Lower lobe of right lung (tissue), 2 donors: ENCODE results near the gene PRKAR1B. TPM values are rescaled to one million over a fixed set of nuclear protein-coding genes. Genes with fewer than 3 reads are reported as not detected.

Experiments
- ATAC-seq, 2 donors: fragments of 200-7000 bp; cut with Tn5 transposase; one replicate each; pipeline ENCODE4 v1.9.1; 2020 to 2022; ENCODE audit warnings: mild to moderate bottlenecking in 2 of 2, moderate library complexity in 2 of 2
- DNase-seq: peaks from one replicate; pipeline ENCODE4 v3.0.0-alpha.2; 2020
- H3K27ac ChIP-seq: fragments of 200-600 bp; one replicate; pipeline ENCODE4 v1.8.0; 2022
- H3K27me3 ChIP-seq: fragments of 200-600 bp; one replicate; pipeline ENCODE4 v1.8.0; 2022; ENCODE audit warnings: low read depth
- H3K36me3 ChIP-seq: fragments of 200-600 bp; one replicate; pipeline ENCODE4 v1.8.0; 2022; ENCODE audit warnings: mild to moderate bottlenecking
- H3K4me1 ChIP-seq: fragments of 200-600 bp; one replicate; pipeline ENCODE4 v1.8.0; 2022
- H3K4me3 ChIP-seq: fragments of 200-600 bp; one replicate; pipeline ENCODE4 v1.8.0; 2022; ENCODE audit warnings: mild to moderate bottlenecking
- H3K9me3 ChIP-seq: fragments of 200-600 bp; one replicate; pipeline ENCODE4 v1.8.0; 2022
- intact Hi-C: fragments of 100-400 bp; cut with DNase I; formaldehyde crosslinking; loops from one replicate; pipeline ENCODE4 v1.11.0; 2022
- total RNA-seq: library from RNA; stranded (reverse); fragmentation: NEBNext Ultra II Directional; extraction: Animal tissue kit (Norgen Biotek cat#: 25700); gene quantifications from one replicate; pipeline ENCODE4 v1.2.1, GENCODE V29; 2021
- TF ChIP-seq, protein P1 (sequence below): fragments of 200-600 bp; IDR thresholded peaks from one replicate; pipeline ENCODE4 v1.8.0; 2022; ENCODE audit warnings: antibody characterized with exemption, mild to moderate bottlenecking
- donor health status: DM: no; HTN: yes; CAD: no; lungs with severe emphysema.

The PRKAR1B gene
- total RNA-seq, 1 donor from 2014 or later: 16.8 TPM

DNA sequence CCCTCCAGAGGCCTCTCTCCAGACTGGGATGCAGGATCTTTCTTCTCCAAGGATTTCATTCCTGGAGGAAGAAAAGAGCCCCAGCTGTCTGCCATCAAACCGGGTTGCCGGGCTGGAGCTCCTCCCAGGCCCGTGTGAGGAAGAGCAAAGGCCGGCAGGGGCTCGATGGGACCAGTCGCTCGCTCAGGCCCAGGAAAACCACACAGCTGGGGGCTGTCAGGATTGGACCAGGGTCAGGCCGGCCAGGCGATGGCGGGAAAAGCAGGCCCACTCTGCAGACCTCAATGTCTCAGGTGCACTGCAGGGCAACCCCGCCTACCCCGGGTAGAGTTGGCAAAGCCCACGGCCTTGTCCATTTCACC lies 98.7 kb downstream of the PRKAR1B start:
- no peak overlapping the region for H3K4me3 ChIP-seq
- intact Hi-C loops: no loop called here

GRCh38 chr7:627661-628401 lies 99.2 kb downstream of the PRKAR1B start:
- no peaks in the 10 kb centered on the region for H3K4me1 ChIP-seq
- H3K27me3 ChIP-seq: no peaks in the 10 kb centered on the region
- intact Hi-C loops: no loop called here
- H3K4me3 ChIP-seq: no peak overlapping the region
- peaks cover 9% of the 10 kb centered on the region for H3K9me3 ChIP-seq
- TF ChIP-seq, protein P1, sequence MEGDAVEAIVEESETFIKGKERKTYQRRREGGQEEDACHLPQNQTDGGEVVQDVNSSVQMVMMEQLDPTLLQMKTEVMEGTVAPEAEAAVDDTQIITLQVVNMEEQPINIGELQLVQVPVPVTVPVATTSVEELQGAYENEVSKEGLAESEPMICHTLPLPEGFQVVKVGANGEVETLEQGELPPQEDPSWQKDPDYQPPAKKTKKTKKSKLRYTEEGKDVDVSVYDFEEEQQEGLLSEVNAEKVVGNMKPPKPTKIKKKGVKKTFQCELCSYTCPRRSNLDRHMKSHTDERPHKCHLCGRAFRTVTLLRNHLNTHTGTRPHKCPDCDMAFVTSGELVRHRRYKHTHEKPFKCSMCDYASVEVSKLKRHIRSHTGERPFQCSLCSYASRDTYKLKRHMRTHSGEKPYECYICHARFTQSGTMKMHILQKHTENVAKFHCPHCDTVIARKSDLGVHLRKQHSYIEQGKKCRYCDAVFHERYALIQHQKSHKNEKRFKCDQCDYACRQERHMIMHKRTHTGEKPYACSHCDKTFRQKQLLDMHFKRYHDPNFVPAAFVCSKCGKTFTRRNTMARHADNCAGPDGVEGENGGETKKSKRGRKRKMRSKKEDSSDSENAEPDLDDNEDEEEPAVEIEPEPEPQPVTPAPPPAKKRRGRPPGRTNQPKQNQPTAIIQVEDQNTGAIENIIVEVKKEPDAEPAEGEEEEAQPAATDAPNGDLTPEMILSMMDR: no peak
- no peaks in the 10 kb centered on the region for H3K36me3 ChIP-seq
- DNase-seq: no peak
- no peak overlapping the region for H3K27ac ChIP-seq
- no peak for ATAC-seq

More for the DNA sequence above, 98.7 kb downstream of the PRKAR1B start:
- DNase-seq (no peak), ATAC-seq (no peak)
- no peaks in the 10 kb centered on the region for H3K27me3 ChIP-seq
- H3K27ac ChIP-seq: no peak overlapping the region
- TF ChIP-seq, protein P1: no peak
- peaks cover 9% of the 10 kb centered on the region for H3K9me3 ChIP-seq
- no peaks in the 10 kb centered on the region for H3K36me3 ChIP-seq
- H3K4me1 ChIP-seq: no peaks in the 10 kb centered on the region

DNA sequence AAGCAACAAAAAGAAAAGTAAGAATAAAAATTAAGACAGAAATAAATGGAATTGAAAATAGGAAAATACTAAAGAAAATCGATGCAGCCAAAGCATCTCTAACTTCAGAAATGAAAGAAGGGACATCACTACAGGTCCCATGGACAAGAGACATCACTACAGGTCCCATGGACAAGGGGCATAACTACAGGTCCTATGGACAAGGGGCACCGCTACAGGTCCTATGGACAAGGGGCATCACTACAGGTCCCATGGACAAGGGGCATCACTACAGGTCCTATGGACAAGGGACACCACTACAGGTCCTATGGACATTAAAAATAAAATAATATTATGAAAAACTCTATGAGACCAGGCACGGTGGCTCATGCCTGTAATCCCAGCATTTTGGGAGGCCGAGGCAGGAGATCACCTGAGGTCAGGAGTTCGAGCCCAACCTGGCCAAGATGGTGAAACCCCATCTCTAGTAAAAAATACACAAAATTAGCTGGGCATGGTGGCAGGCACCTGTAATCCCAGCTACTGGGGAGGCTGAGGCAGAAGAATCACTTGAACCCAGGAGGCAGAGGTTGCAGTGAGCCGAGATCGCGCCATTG lies 101.6 kb downstream of the PRKAR1B start:
- Histone ChIP-seq H3K4me1 (no peaks in the 10 kb centered on the region), H3K4me3 (no peak overlapping the region), H3K27me3 (no peaks in the 10 kb centered on the region), H3K36me3 (no peaks in the 10 kb centered on the region), H3K9me3 (peaks cover 20% of the 10 kb centered on the region), H3K27ac (no peak overlapping the region)
- DNase-seq (no peak), ATAC-seq (no peak)
- intact Hi-C loops: no loop called here
- TF ChIP-seq, protein P1: no peak

DNA sequence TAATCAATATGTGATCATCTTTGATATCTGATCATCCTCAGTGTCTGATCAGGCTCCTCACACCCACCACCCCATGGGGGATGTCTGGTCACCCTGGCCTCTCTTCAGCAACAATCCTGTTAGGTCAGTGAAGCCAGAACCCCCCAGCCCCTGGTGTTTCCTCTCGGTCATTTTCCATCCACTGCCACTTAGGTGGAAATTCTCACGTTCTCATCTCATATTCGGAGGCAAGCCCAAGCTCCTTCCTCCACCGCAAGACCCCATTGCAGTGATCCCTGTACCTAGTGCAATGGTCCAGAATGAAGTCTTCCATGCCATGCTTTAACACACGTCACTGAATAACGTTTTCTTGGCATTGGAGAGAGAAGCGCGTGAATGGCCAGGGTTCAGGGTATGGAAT lies 103.6 kb downstream of the PRKAR1B start:
- intact Hi-C loops: no loop called here
- ATAC-seq: no peak

GRCh38 chr7:621572-622285 lies 105.4 kb downstream of the PRKAR1B start:
- no peaks in the 10 kb centered on the region for H3K27me3 ChIP-seq
- TF ChIP-seq, protein P1: no peak
- intact Hi-C loops: no loop called here
- DNase-seq: no peak
- H3K9me3 ChIP-seq: peaks cover 29% of the 10 kb centered on the region
- H3K36me3 ChIP-seq: no peaks in the 10 kb centered on the region
- peaks cover 22% of the 10 kb centered on the region for H3K4me1 ChIP-seq
- H3K4me3 ChIP-seq: no peak overlapping the region
- H3K27ac ChIP-seq: no peak overlapping the region
- peak in 1 of 2 donors; percentile 25 for ATAC-seq

More for the DNA sequence above, 103.6 kb downstream of the PRKAR1B start:
- no peak overlapping the region for H3K27ac ChIP-seq
- H3K36me3 ChIP-seq: no peaks in the 10 kb centered on the region
- no peak overlapping the region for H3K4me3 ChIP-seq
- peaks cover 29% of the 10 kb centered on the region for H3K9me3 ChIP-seq
- no peak for DNase-seq
- TF ChIP-seq, protein P1: no peak
- H3K4me1 ChIP-seq: peaks cover 9% of the 10 kb centered on the region
- no peaks in the 10 kb centered on the region for H3K27me3 ChIP-seq
